Right kidney (tissue), 1 donor: ENCODE measurements around the gene PKP2.

Experiments
- DNase-seq: peaks from one replicate; pipeline ENCODE4 v3.0.0-alpha.2; 2016

Gene PKP2

GRCh38 chr12:32755654-32756475 is 140.7 kb downstream of the PKP2 start, which contains the start of gene YARS2:
Gene YARS2 (minus strand): TSS chr12:32755897. CDS start chr12:32755874, 23 bp downstream.
- DNase-seq: peak; percentile 76

- DNase-seq: peak; percentile 84
Observed at GRCh38 chr12:32755051-32755653, 141.4 kb downstream of the PKP2 start.

GRCh38 chr12:32754111-32754510 is 142.5 kb downstream of the PKP2 start:
- DNase-seq: peak; percentile 3

GRCh38 chr12:32753605-32754004 is 143.0 kb downstream of the PKP2 start:
- no peak for DNase-seq

GRCh38 chr12:32743264-32743663 is 153.3 kb downstream of the PKP2 start:
- DNase-seq: no peak

GRCh38 chr12:32742133-32742532 is 154.4 kb downstream of the PKP2 start:
- DNase-seq: no peak
